PC-9 (cell line): ENCODE results near the gene SLC25A26. TPM values are rescaled to one million over a fixed set of nuclear protein-coding genes. Genes with fewer than 3 reads are reported as not detected.

Source experiments
- BruUV-seq: library from RNA; stranded (reverse); fragments of 400-500 nt; replicated peaks from 2 replicates; lab custom pipeline; 2021; lab: Mats Ljungman, UMichigan
- CTCF ChIA-PET: fragments of 300-600 bp; sonication (Branson Sonifier 250); formaldehyde crosslinking; loops from one replicate; lab custom pipeline; 2022; ENCODE audit warnings: antibody characterized with exemption; lab: Charles Lee
- POLR2A ChIA-PET: fragments of 300-600 bp; sonication (Branson Sonifier 250); formaldehyde crosslinking; loops from one replicate; lab custom pipeline; 2022; ENCODE audit warnings: antibody characterized with exemption; ENCODE audit not compliant: unreplicated experiment; lab: Charles Lee
- DNase-seq, 2 experiments: peaks; one replicate each; pipeline versions ENCODE4 v3.0.0 to v3.0.0-alpha.2; 2015 to 2022; ENCODE audit warnings: mixed read lengths in 1 of 2
- H2AFZ ChIP-seq: fragments of 200-600 bp; sonication (generic); 2 replicates; pipeline ENCODE4 v1.8.1; 2017; ENCODE audit warnings: antibody characterized with exemption
- H3F3A ChIP-seq: fragments of 200-600 bp; sonication (generic); 2 replicates; pipeline ENCODE4 v1.8.1; 2017; ENCODE audit warnings: antibody characterized with exemption, mild to moderate bottlenecking, low read depth; ENCODE audit not compliant: insufficient read depth
- H3K27ac ChIP-seq: fragments of 200-600 bp; sonication (generic); 2 replicates; pipeline ENCODE4 v1.6.1; 2016; ENCODE audit warnings: mixed run types
- H3K27me3 ChIP-seq: fragments of 200-600 bp; sonication (generic); 2 replicates; pipeline ENCODE4 v1.6.1; 2016; ENCODE audit warnings: low read depth, mixed run types; ENCODE audit not compliant: insufficient read depth
- H3K36me3 ChIP-seq: fragments of 200-600 bp; sonication (generic); 2 replicates; pipeline ENCODE4 v1.6.1; 2016; ENCODE audit warnings: low read depth, mixed run types
- H3K4me1 ChIP-seq: fragments of 200-600 bp; sonication (generic); replicated peaks from 2 replicates; pipeline ENCODE4 v1.6.1; 2016; ENCODE audit warnings: mixed run types; ENCODE audit not compliant: insufficient read depth
- H3K4me2 ChIP-seq: fragments of 200-600 bp; sonication (generic); 2 replicates; pipeline ENCODE4 v1.6.1; 2017; ENCODE audit warnings: mixed run types
- H3K4me3 ChIP-seq: fragments of 200-600 bp; sonication (generic); 2 replicates; pipeline ENCODE4 v1.6.1; 2016; ENCODE audit warnings: mixed run types
- H3K79me2 ChIP-seq: fragments of 200-600 bp; sonication (generic); 2 replicates; pipeline ENCODE4 v1.6.1; 2017; ENCODE audit warnings: low read depth, mixed run types
- H3K9me2 ChIP-seq: fragments of 200-600 bp; sonication (generic); 2 replicates; pipeline ENCODE4 v1.8.1; 2017; ENCODE audit warnings: mild to moderate bottlenecking; ENCODE audit not compliant: insufficient read depth
- H3K9me3 ChIP-seq: fragments of 200-600 bp; sonication (generic); 2 replicates; pipeline ENCODE4 v1.8.1; 2016; ENCODE audit warnings: low read depth; ENCODE audit not compliant: insufficient read depth
- H4K20me1 ChIP-seq: fragments of 200-600 bp; sonication (generic); 2 replicates; pipeline ENCODE4 v1.8.1; 2017; ENCODE audit not compliant: insufficient read depth
- EZH2 ChIP-seq: fragments of 200-600 bp; sonication (generic); IDR thresholded peaks from 2 replicates; pipeline ENCODE4 v1.8.0; 2017; ENCODE audit warnings: antibody characterized with exemption, low read depth
- intact Hi-C: fragments of 100-400 bp; cut with micrococcal nuclease; formaldehyde crosslinking; loops from one replicate; pipeline ENCODE4 v1.10.0; 2022; ENCODE audit not compliant: unreplicated experiment
- total RNA-seq: library from RNA; stranded (reverse); gene quantifications from 2 replicates; pipeline ENCODE4 v1.2.3, GENCODE V29; 2021
- TF ChIP-seq, protein P1 (sequence below): fragments of 200-600 bp; sonication (generic); conservative IDR thresholded peaks from 2 replicates; pipeline ENCODE4 v1.6.1; 2017; ENCODE audit warnings: mixed run types, antibody characterized with exemption, mild to moderate bottlenecking, moderate library complexity

Gene SLC25A26
- total RNA-seq, 1 experiment from 2014 or later = 20.8 TPM

GRCh38 chr3:66379565-66379964, 158.8 kb downstream of the SLC25A26 start:
- no peak overlapping the region for H3K4me3 ChIP-seq
- no peak for DNase-seq
- intact Hi-C loops = no loop called here
- H3F3A ChIP-seq = no peaks in the 10 kb centered on the region
- no peaks in the 10 kb centered on the region for H3K4me1 ChIP-seq
- CTCF ChIA-PET = no interaction called here
- no peak overlapping the region for H3K27ac ChIP-seq
- no peak overlapping the region for H3K4me2 ChIP-seq
- no peaks in the 10 kb centered on the region for H3K79me2 ChIP-seq
- TF ChIP-seq, protein P1, sequence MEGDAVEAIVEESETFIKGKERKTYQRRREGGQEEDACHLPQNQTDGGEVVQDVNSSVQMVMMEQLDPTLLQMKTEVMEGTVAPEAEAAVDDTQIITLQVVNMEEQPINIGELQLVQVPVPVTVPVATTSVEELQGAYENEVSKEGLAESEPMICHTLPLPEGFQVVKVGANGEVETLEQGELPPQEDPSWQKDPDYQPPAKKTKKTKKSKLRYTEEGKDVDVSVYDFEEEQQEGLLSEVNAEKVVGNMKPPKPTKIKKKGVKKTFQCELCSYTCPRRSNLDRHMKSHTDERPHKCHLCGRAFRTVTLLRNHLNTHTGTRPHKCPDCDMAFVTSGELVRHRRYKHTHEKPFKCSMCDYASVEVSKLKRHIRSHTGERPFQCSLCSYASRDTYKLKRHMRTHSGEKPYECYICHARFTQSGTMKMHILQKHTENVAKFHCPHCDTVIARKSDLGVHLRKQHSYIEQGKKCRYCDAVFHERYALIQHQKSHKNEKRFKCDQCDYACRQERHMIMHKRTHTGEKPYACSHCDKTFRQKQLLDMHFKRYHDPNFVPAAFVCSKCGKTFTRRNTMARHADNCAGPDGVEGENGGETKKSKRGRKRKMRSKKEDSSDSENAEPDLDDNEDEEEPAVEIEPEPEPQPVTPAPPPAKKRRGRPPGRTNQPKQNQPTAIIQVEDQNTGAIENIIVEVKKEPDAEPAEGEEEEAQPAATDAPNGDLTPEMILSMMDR = no peak
- TF ChIP-seq EZH2 = no peak
- POLR2A ChIA-PET = no interaction called here
- no peaks in the 10 kb centered on the region for H3K27me3 ChIP-seq
- no peaks in the 10 kb centered on the region for H3K9me3 ChIP-seq
- no peaks in the 10 kb centered on the region for H4K20me1 ChIP-seq
- H3K36me3 ChIP-seq = no peaks in the 10 kb centered on the region
- no peaks in the 10 kb centered on the region for H3K9me2 ChIP-seq
- BruUV-seq = no TSS peak
- H2AFZ ChIP-seq = no peak overlapping the region

DNA sequence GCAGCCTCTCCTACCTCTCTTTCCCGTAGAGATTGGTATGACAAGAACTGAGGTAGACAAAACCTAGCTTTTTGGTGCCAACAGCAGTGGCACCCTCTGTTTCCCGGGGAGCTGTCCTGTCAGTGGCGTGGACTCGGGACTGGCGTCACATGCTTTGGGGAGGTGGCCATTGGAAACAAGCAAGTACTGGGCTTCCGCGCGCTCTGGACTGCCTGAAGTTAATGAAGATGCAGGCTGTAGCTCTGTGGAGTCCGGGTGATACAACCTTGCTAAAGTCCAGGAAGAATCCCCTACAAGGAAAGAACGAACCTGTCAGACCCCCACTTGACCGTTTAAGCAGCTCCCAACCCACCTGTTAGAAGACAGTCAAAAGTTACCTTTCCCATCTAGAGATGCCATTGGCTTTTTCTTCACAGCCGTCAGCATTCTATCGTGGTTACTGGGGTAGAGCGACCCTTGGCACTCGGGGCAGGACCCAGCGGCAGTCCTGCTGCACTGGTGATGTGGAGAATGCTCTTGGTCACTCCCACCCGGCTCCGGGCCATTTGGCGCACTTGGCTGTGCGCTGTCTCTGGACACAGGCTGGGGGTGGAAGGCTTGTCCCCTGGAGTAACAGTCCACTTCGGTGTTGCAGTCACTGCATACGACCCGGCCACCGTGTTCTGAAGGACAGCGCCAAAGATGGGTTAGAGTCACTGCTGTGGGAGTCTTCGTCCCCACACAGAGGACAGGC, 159.6 kb downstream of the SLC25A26 start:
- BruUV-seq = no TSS peak
- no peaks in the 10 kb centered on the region for H4K20me1 ChIP-seq
- no peaks in the 10 kb centered on the region for H3K36me3 ChIP-seq
- intact Hi-C loops = no loop called here
- H3K27ac ChIP-seq = no peak overlapping the region
- TF ChIP-seq, protein P1 = no peak
- no peak for TF ChIP-seq EZH2
- POLR2A ChIA-PET = no interaction called here
- no peaks in the 10 kb centered on the region for H3K9me3 ChIP-seq
- H2AFZ ChIP-seq = no peak overlapping the region
- H3F3A ChIP-seq = no peaks in the 10 kb centered on the region
- no peak overlapping the region for H3K4me3 ChIP-seq
- no peaks in the 10 kb centered on the region for H3K4me1 ChIP-seq
- CTCF ChIA-PET = no interaction called here
- DNase-seq = no peak
- no peaks in the 10 kb centered on the region for H3K9me2 ChIP-seq
- no peak overlapping the region for H3K4me2 ChIP-seq
- H3K79me2 ChIP-seq = no peaks in the 10 kb centered on the region
- no peaks in the 10 kb centered on the region for H3K27me3 ChIP-seq

- H3F3A ChIP-seq = no peaks in the 10 kb centered on the region
- intact Hi-C loops = no loop called here
- H2AFZ ChIP-seq = no peak overlapping the region
- no peaks in the 10 kb centered on the region for H3K36me3 ChIP-seq
- CTCF ChIA-PET = no interaction called here
- no peak for TF ChIP-seq EZH2
- TF ChIP-seq, protein P1 = no peak
- no peak overlapping the region for H3K4me2 ChIP-seq
- H3K9me2 ChIP-seq = no peaks in the 10 kb centered on the region
- no peaks in the 10 kb centered on the region for H3K79me2 ChIP-seq
- H3K27ac ChIP-seq = no peak overlapping the region
- H3K4me1 ChIP-seq = no peaks in the 10 kb centered on the region
- no peaks in the 10 kb centered on the region for H3K27me3 ChIP-seq
- H3K4me3 ChIP-seq = no peak overlapping the region
- BruUV-seq = no TSS peak
- DNase-seq = no peak
- H4K20me1 ChIP-seq = no peaks in the 10 kb centered on the region
- POLR2A ChIA-PET = no interaction called here
- H3K9me3 ChIP-seq = no peaks in the 10 kb centered on the region
Measured at GRCh38 chr3:66381626-66382025, 160.8 kb downstream of the SLC25A26 start.
